Measurements from ENCODE around the gene PDCD4. TPM values are rescaled to one million over a fixed set of nuclear protein-coding genes. Genes with fewer than 3 reads are reported as not detected.
"Not testable (repeated sequence)": the region's sequence is repeated elsewhere in the genome, so short reads cannot be mapped to it uniquely, and the experiment has no call there.

PDCD4 gene
- polyA plus RNA-seq, 4 donors = 226 to 277 (median 246) TPM

- no peak for DNase-seq (ENCODE audit: low read depth in 4 of 4, low spot score in 3 of 4)
Observed at GRCh38 chr10:110876788-110877187, 5.1 kb downstream of the PDCD4 start.

- DNase-seq (ENCODE audit: low read depth in 4 of 4, low spot score in 3 of 4) = no peak
Observed at GRCh38 chr10:110880012-110880411, 8.3 kb downstream of the PDCD4 start.

- no peak for DNase-seq (ENCODE audit: low read depth in 4 of 4, low spot score in 3 of 4)
Observed at GRCh38 chr10:110881247-110881646, 9.5 kb downstream of the PDCD4 start.

GRCh38 chr10:110881905-110882304, 10.2 kb downstream of the PDCD4 start:
- DNase-seq (ENCODE audit: low read depth in 4 of 4, low spot score in 3 of 4) = no peak

GRCh38 chr10:110883924-110884323, 12.2 kb downstream of the PDCD4 start:
- DNase-seq (ENCODE audit: low read depth in 4 of 4, low spot score in 3 of 4) = no peak

- DNase-seq (ENCODE audit: low read depth in 4 of 4, low spot score in 3 of 4) = no peak
Observed at GRCh38 chr10:110885932-110886674, 14.4 kb downstream of the PDCD4 start.

- no peak for DNase-seq (ENCODE audit: low read depth in 4 of 4, low spot score in 3 of 4)
Observed at GRCh38 chr10:110887560-110887959, 15.8 kb downstream of the PDCD4 start.

GRCh38 chr10:110892602-110893288, 21.0 kb downstream of the PDCD4 start:
- DNase-seq (ENCODE audit: low read depth in 4 of 4, low spot score in 3 of 4) = no peak

GRCh38 chr10:110893559-110894179, 21.9 kb downstream of the PDCD4 start:
- no peak for DNase-seq (ENCODE audit: low read depth in 4 of 4, low spot score in 3 of 4)

GRCh38 chr10:110897184-110897583, 25.5 kb downstream of the PDCD4 start:
- DNase-seq (ENCODE audit: low read depth in 4 of 4, low spot score in 3 of 4) = no peak

- DNase-seq (ENCODE audit: low read depth in 4 of 4, low spot score in 3 of 4) = no peak
Observed at GRCh38 chr10:110898391-110898790, 26.7 kb downstream of the PDCD4 start.

GRCh38 chr10:110900983-110901382, 29.3 kb downstream of the PDCD4 start:
- DNase-seq (ENCODE audit: low read depth in 4 of 4, low spot score in 3 of 4) = no peak

GRCh38 chr10:110901954-110902819, 30.5 kb downstream of the PDCD4 start:
- DNase-seq (ENCODE audit: low read depth in 4 of 4, low spot score in 3 of 4) = no peak

- no peak for DNase-seq (ENCODE audit: low read depth in 4 of 4, low spot score in 3 of 4)
Observed at GRCh38 chr10:110903280-110904278, 31.9 kb downstream of the PDCD4 start.

- DNase-seq (ENCODE audit: low read depth in 4 of 4, low spot score in 3 of 4) = no peak
Observed at GRCh38 chr10:110910138-110910537, 38.4 kb downstream of the PDCD4 start.

- DNase-seq (ENCODE audit: low read depth in 4 of 4, low spot score in 3 of 4) = no peak
Observed at GRCh38 chr10:110912374-110912773, 40.6 kb downstream of the PDCD4 start.

- DNase-seq (ENCODE audit: low read depth in 4 of 4, low spot score in 3 of 4) = no peak
Observed at GRCh38 chr10:110914431-110914830, 42.7 kb downstream of the PDCD4 start.

GRCh38 chr10:110915035-110915434, 43.3 kb downstream of the PDCD4 start:
- no peak for DNase-seq (ENCODE audit: low read depth in 4 of 4, low spot score in 3 of 4)

- DNase-seq (ENCODE audit: low read depth in 4 of 4, low spot score in 3 of 4) = not testable (repeated sequence)
Observed at GRCh38 chr10:110915600-110915999, 43.9 kb downstream of the PDCD4 start.

Measured in left renal pelvis (tissue), 4 donors.